Chondrocyte (in vitro differentiated cells): ENCODE data around the gene OTOF. TPM values are rescaled to one million over a fixed set of nuclear protein-coding genes. Genes with fewer than 3 reads are reported as not detected.

Experiments used
- DNase-seq: peaks from one replicate; pipeline ENCODE4 v3.0.0; 2021; ENCODE audit warnings: mixed read lengths, low spot score
- H3K27ac Mint-ChIP-seq: one replicate; pipeline ENCODE4 v1.8.0; 2021; ENCODE audit warnings: mild to moderate bottlenecking, moderate library complexity, mixed read lengths; ENCODE audit not compliant: unreplicated experiment
- H3K27me3 Mint-ChIP-seq: 2 replicates; pipeline ENCODE4 v1.8.0; 2021; ENCODE audit warnings: low read depth, mixed read lengths
- H3K36me3 Mint-ChIP-seq: 2 replicates; pipeline ENCODE4 v1.8.0; 2021; ENCODE audit warnings: low read depth, mixed read lengths
- H3K4me1 Mint-ChIP-seq: 2 replicates; pipeline ENCODE4 v1.8.0; 2021; ENCODE audit warnings: low read depth, mild to moderate bottlenecking, mixed read lengths
- H3K4me3 Mint-ChIP-seq: one replicate; pipeline ENCODE4 v1.8.0; 2021; ENCODE audit warnings: mild to moderate bottlenecking, moderate library complexity, mixed read lengths; ENCODE audit not compliant: unreplicated experiment
- H3K9me3 Mint-ChIP-seq: 2 replicates; pipeline ENCODE4 v1.8.0; 2021; ENCODE audit warnings: low read depth, mixed read lengths
- total RNA-seq: library from RNA; stranded (reverse); gene quantifications from 3 replicates; pipeline ENCODE4 v1.2.1, GENCODE V29; 2021
- TF ChIP-seq, protein P1 (sequence below): fragments of 200-600 bp; sonication (generic); IDR thresholded peaks from 2 replicates; pipeline ENCODE4 v1.5.0; 2021; ENCODE audit warnings: antibody characterized with exemption, mild to moderate bottlenecking, moderate library complexity

OTOF gene
- total RNA-seq, 1 donor from 2014 or later = not detected

DNA sequence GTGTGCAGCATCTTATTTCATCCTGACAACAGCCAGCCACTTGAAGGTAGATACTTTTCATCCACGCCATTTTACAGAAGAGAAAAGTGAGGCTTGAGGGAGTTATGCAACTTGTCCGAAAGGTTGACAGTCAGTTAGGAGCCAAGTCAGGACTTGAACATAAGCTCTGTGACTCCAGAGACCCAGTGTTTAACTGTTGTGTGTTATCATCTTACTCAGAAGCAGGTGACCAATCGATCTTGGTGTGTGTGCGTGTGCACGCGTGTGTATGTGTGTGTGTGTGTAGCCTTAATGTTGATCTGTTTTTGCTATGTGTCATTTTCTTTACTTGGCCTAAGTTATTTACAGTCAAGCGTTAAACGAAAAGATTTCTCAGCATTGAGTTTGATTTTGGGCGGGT is 54.2 kb downstream of the OTOF start:
- TF ChIP-seq, protein P1, sequence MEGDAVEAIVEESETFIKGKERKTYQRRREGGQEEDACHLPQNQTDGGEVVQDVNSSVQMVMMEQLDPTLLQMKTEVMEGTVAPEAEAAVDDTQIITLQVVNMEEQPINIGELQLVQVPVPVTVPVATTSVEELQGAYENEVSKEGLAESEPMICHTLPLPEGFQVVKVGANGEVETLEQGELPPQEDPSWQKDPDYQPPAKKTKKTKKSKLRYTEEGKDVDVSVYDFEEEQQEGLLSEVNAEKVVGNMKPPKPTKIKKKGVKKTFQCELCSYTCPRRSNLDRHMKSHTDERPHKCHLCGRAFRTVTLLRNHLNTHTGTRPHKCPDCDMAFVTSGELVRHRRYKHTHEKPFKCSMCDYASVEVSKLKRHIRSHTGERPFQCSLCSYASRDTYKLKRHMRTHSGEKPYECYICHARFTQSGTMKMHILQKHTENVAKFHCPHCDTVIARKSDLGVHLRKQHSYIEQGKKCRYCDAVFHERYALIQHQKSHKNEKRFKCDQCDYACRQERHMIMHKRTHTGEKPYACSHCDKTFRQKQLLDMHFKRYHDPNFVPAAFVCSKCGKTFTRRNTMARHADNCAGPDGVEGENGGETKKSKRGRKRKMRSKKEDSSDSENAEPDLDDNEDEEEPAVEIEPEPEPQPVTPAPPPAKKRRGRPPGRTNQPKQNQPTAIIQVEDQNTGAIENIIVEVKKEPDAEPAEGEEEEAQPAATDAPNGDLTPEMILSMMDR = no peak
- Mint-ChIP-seq H3K4me1 (no peaks in the 10 kb centered on the region), H3K9me3 (peaks cover 4% of the 10 kb centered on the region), H3K4me3 (no peak overlapping the region), H3K36me3 (no peaks in the 10 kb centered on the region), H3K27ac (no peak overlapping the region), H3K27me3 (peaks cover 5% of the 10 kb centered on the region)
- DNase-seq = no peak

DNA sequence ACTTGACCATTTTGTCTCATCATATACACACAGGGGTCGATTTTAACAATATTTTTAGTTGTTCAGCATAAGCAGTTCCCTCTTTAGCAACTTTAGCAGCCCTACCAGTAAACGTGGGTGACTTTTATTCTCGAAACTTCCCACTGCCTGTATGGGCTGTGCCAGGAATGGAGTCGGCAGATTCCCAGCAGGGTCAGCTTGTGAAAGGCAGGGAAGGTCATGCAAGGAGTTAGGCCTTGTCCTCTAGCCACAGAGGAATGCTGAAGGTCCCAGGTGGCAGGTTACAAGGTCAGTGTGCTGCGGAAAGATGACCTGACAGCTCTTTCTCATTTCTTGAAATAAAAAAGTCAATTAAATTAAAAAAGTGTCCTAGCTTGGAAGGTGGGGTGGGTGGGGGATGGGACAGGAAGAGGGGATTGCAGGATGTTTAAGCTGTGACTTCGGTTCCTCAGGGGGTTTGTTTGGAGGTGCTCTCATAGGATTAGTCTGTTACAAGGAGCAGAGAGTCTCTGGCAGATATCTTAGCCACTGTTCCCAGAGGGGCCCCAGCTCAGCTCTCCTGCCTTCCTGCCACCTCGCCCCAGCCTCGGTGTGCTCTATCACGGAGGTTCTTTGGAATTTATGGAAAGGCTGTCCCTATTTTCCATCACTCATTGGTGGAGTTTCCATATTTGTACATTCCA is 54.8 kb downstream of the OTOF start:
- Mint-ChIP-seq H3K4me1 (no peaks in the 10 kb centered on the region), H3K9me3 (peaks cover 4% of the 10 kb centered on the region), H3K36me3 (no peaks in the 10 kb centered on the region), H3K4me3 (no peak overlapping the region), H3K27me3 (peaks cover 5% of the 10 kb centered on the region), H3K27ac (no peak overlapping the region)
- TF ChIP-seq, protein P1 = no peak
- DNase-seq = peak; percentile 35

DNA sequence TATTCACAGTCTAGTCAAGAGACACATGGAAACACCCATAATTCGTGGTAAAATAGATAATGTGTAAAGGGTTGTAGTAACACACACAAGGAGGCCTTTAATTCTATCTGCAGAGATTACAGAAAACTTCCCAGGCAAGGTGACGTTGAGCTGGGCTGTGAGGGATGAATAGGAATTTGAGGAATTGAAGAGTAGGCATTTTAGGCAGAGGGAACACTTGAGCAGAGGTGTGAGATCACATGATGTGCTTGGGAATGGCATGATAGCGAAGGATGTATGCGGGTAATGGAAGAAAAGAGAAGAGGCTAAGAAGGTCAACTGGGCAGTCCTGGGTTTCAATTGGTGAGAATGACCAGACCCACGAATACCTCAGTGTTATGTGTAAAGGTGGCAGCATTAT is 56.0 kb downstream of the OTOF start:
- Mint-ChIP-seq H3K27me3 (peaks cover 5% of the 10 kb centered on the region), H3K4me1 (no peaks in the 10 kb centered on the region), H3K27ac (no peak overlapping the region), H3K36me3 (no peaks in the 10 kb centered on the region), H3K9me3 (peaks cover 4% of the 10 kb centered on the region), H3K4me3 (no peak overlapping the region)
- no peak for DNase-seq
- TF ChIP-seq, protein P1 = no peak

DNA sequence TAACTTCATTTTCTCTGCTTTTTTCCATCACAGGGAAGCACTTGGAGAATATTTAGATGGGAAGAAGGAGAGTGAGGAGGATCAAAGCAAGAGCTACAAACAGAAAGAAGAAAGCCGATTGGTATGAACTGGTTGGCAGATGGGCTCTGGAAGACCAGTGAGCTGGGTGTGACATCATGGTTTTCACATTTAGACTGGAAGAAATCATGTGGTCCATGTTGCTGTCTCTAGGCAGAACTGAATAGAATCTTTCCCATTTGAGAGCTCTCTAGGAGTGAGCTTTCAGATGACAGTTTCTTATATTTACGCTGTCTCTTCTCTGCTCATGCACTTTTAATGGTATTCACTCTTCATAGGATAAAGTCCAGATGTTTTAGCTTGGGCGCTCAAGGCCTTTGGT is 63.6 kb downstream of the OTOF start:
- H3K9me3 Mint-ChIP-seq = no peaks in the 10 kb centered on the region
- DNase-seq = no peak

DNA sequence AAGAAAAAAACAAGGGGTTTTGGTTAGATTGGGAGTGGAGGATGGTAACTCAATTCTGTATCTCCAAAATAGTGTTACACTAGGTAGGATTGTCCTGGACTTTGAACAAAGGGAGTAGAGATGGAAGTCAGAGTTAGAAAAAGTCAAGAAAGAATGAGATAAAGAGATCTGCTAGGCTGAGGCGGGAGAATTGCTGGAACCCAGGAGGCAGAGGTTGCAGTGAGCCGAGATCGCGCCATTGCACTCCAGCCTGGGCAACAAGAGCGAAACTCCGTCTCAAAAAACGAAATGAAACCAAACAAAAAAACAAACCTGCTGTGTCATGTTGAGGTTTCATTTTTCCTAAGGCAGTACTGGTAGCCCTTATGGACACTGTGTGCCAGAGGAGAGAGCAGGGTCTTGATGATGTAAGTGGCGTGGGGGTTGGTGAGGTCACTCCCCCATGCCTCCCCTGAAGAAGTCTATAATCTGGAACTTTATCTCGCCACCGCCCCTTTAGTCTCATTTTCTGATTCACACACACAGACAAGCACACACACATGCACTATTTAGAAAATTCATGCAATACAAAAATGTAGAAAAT is 65.7 kb downstream of the OTOF start:
- H3K9me3 Mint-ChIP-seq = no peaks in the 10 kb centered on the region
- no peak for DNase-seq
- no peak overlapping the region for H3K4me3 Mint-ChIP-seq
- no peaks in the 10 kb centered on the region for H3K4me1 Mint-ChIP-seq
- TF ChIP-seq, protein P1 = no peak
- H3K36me3 Mint-ChIP-seq = no peaks in the 10 kb centered on the region
- H3K27me3 Mint-ChIP-seq = no peaks in the 10 kb centered on the region
- no peak overlapping the region for H3K27ac Mint-ChIP-seq

More for the DNA sequence above, 63.6 kb downstream of the OTOF start:
- Mint-ChIP-seq H3K36me3 (no peaks in the 10 kb centered on the region), H3K27me3 (peaks cover 2% of the 10 kb centered on the region), H3K4me1 (no peaks in the 10 kb centered on the region), H3K27ac (no peak overlapping the region), H3K4me3 (no peak overlapping the region)
- TF ChIP-seq, protein P1 = no peak
